ENCODE measurements around the gene VCL.
"Not testable (repeated sequence)": the region's sequence is repeated elsewhere in the genome, so short reads cannot be mapped to it uniquely, and the experiment has no call there.

VCL gene

DNA sequence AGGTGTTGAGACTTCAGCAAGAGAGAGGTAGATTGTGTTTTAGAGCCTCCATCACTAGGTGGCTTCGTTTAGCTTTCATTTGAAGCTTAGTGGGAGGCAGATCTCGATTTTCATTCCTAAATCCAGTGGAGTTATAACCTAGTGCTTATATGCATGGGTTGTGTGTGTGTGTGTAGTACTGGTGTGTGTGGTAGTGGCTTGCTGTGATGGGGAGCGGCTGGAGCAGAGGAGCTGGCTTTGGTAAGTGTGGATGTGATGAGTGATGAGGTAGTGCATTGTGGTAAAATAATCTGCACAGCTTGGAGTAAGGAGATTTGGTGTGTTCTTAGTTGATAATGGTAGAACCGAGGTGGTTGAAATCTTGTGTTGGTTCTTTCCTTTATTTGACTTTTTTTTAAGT lies 109.5 kb downstream of the VCL start:
- no peak overlapping the region for H3K4me3 Mint-ChIP-seq
- no peaks in the 10 kb centered on the region for H3K9me3 Mint-ChIP-seq (ENCODE audit: low read depth)
- peak overlapping the region; percentile 61 for H3K27ac Mint-ChIP-seq
- no peaks in the 10 kb centered on the region for H3K27me3 Mint-ChIP-seq
- no peaks in the 10 kb centered on the region for H3K4me1 Mint-ChIP-seq (ENCODE audit: low read depth)
- H3K36me3 Mint-ChIP-seq: peaks cover 23% of the 10 kb centered on the region

DNA sequence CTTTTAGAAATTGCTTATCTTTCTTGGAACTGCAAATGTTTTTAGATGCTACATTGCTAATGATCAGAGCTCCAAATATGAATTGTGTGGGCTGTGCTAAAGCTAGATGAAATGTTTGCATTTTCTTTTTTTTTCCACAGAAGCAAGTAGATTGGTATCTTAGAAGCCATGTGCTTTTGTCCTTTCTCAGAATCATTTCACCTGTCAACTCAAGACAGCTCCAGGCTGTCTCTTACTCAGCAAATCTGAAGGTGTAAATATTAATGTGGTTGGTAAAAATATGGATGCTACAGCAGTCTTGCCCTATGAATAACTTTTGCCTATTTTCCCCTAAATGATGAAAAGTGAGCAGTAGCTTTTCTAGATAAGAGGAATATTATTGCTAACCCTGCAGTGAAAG lies 111.5 kb downstream of the VCL start:
- H3K27me3 Mint-ChIP-seq: no peaks in the 10 kb centered on the region
- no peaks in the 10 kb centered on the region for H3K4me1 Mint-ChIP-seq (ENCODE audit: low read depth)
- H3K4me3 Mint-ChIP-seq: no peak overlapping the region
- peak overlapping the region; percentile 34 for H3K27ac Mint-ChIP-seq
- peaks cover 23% of the 10 kb centered on the region for H3K36me3 Mint-ChIP-seq
- no peaks in the 10 kb centered on the region for H3K9me3 Mint-ChIP-seq (ENCODE audit: low read depth)

DNA sequence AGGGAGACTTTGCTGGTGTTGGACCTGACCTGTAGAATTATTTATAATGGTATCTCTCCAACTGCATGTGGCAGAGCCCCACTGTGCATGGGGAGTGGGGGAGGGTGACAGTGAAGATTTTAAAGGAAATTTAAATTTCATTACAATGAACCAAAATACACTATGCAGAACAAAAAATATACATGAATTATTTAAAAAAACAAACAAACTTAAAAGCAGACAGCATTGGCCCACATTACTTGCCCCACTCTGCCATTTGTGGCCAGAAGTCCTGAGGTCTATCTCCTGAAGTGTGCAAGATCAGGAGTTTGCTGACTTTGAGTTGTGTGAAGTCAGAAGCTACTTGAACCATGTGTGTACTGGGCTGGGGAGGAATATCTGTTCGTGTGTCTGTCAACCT lies 112.2 kb downstream of the VCL start:
- H3K9me3 Mint-ChIP-seq (ENCODE audit: low read depth): no peaks in the 10 kb centered on the region
- H3K36me3 Mint-ChIP-seq: peaks cover 20% of the 10 kb centered on the region
- no peak overlapping the region for H3K27ac Mint-ChIP-seq
- H3K27me3 Mint-ChIP-seq: no peaks in the 10 kb centered on the region
- H3K4me1 Mint-ChIP-seq (ENCODE audit: low read depth): no peaks in the 10 kb centered on the region
- no peak overlapping the region for H3K4me3 Mint-ChIP-seq

DNA sequence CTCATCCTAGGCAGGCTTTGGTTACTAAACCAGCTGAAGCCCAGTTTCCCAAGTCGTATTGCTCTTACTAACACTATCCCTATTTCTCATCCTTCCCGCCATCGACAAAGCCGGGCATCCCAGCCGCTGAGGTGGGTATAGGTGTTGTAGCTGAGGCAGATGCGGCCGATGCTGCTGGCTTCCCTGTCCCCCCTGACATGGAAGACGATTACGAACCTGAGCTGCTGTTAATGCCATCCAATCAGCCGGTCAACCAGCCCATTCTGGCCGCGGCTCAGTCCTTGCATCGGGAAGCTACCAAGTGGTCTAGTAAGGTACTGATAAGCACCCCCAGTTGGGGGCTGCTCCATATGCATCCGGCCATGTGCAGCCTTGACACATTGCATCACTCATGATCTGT lies 113.9 kb downstream of the VCL start:
- Mint-ChIP-seq H3K4me1 (ENCODE audit: low read depth) (peaks cover 7% of the 10 kb centered on the region), H3K27me3 (no peaks in the 10 kb centered on the region), H3K36me3 (peaks cover 23% of the 10 kb centered on the region), H3K9me3 (ENCODE audit: low read depth) (no peaks in the 10 kb centered on the region), H3K4me3 (no peak overlapping the region), H3K27ac (no peak overlapping the region)

DNA sequence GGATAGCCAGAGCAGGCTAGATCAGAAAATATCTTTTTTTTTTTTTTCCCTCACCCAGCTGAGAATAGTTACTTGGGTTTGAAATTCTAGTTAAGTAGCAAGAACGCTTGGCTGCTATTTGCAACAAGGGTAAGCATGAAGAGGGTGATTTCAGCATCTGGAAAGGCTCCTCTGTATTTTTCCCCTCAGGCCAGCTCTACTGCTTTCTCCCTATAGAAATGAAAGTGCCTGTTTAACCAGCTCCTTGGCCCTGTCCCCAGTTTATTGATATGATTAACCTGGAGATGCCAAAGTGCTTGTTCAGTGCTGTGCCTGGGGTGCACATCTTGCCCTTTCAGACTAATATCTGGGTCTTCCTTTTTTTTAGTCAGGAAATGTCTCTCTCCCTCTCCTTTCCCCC lies 115.6 kb downstream of the VCL start:
- H3K9me3 Mint-ChIP-seq (ENCODE audit: low read depth): no peaks in the 10 kb centered on the region
- peaks cover 7% of the 10 kb centered on the region for H3K4me1 Mint-ChIP-seq (ENCODE audit: low read depth)
- H3K27me3 Mint-ChIP-seq: no peaks in the 10 kb centered on the region
- H3K27ac Mint-ChIP-seq: no peak overlapping the region
- H3K4me3 Mint-ChIP-seq: no peak overlapping the region
- H3K36me3 Mint-ChIP-seq: peaks cover 19% of the 10 kb centered on the region

DNA sequence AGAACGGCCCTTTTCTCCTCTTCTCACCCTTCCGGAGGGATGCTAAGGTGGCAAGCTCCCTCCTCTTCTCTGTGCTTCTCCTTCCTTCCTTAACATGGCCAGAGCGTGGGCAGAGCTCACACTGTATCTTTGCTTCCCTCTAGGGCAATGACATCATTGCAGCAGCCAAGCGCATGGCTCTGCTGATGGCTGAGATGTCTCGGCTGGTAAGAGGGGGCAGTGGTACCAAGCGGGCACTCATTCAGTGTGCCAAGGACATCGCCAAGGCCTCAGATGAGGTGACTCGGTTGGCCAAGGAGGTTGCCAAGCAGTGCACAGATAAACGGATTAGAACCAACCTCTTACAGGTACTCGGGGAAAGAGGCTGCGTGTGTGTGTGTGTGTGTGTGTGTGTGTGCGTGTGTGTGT lies 116.1 kb downstream of the VCL start:
- Mint-ChIP-seq H3K4me1 (ENCODE audit: low read depth) (peaks cover 7% of the 10 kb centered on the region), H3K4me3 (no peak overlapping the region), H3K36me3 (peaks cover 19% of the 10 kb centered on the region), H3K9me3 (ENCODE audit: low read depth) (no peaks in the 10 kb centered on the region), H3K27ac (peak overlapping the region; percentile 83), H3K27me3 (no peaks in the 10 kb centered on the region)

DNA sequence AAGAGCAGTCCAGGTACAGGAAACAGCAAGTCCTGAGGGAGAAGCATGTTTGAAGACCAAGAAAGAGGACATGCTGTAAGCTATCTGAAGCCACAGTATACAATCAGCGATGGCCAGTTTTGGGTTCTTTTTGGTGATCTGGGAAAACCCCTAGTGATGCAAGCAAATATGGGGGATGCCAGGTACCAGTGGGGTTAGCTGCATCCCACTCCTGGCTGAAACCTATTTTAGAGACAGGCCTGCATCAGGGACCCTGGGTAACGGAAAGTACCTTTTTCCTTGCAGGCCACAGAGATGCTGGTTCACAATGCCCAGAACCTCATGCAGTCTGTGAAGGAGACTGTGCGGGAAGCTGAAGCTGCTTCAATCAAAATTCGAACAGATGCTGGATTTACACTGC lies 119.8 kb downstream of the VCL start:
- Mint-ChIP-seq H3K27me3 (no peaks in the 10 kb centered on the region), H3K36me3 (peaks cover 11% of the 10 kb centered on the region), H3K4me1 (ENCODE audit: low read depth) (peaks cover 7% of the 10 kb centered on the region), H3K4me3 (no peak overlapping the region), H3K27ac (peak overlapping the region; percentile 46), H3K9me3 (ENCODE audit: low read depth) (no peaks in the 10 kb centered on the region)

DNA sequence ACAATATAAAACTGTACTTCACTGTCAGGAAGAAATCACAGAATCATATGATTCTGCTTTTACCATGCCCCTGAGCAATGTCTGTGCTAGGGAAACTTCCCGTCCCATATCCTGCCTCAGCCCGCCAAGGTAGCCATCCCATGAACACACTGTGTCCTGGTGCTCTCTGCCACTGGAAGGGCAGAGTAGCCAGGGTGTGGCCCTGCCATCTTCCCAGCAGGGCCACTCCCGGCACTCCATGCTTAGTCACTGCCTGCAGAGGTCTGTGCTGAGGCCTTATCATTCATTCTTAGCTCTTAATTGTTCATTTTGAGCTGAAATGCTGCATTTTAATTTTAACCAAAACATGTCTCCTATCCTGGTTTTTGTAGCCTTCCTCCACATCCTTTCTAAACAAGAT lies 120.9 kb downstream of the VCL start:
- Mint-ChIP-seq H3K9me3 (ENCODE audit: low read depth) (no peaks in the 10 kb centered on the region), H3K4me1 (ENCODE audit: low read depth) (peaks cover 7% of the 10 kb centered on the region), H3K36me3 (peaks cover 12% of the 10 kb centered on the region), H3K27ac (peak overlapping the region; percentile 61), H3K4me3 (no peak overlapping the region), H3K27me3 (no peaks in the 10 kb centered on the region)

DNA sequence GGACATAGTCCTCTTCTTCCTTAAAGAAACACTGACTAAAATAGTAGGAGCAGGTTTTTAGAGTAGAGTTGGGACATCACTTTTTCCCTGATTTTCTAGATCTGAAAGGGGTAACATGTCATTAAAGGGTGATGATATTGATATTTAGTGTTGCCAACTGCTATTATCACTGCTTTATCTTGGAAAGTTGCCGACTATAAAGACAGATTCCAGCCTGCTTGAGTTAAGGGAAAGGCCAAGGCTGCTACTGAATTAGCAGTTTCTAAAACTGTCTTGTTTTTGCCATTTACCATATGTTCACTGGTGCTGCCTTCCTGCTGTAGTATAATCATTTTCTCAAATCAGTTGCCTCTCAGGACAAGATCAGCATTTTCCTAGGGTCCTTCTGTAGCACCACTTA lies 123.0 kb downstream of the VCL start:
- Mint-ChIP-seq H3K36me3 (peaks cover 8% of the 10 kb centered on the region), H3K27ac (no peak overlapping the region), H3K27me3 (no peaks in the 10 kb centered on the region), H3K9me3 (ENCODE audit: low read depth) (no peaks in the 10 kb centered on the region), H3K4me1 (ENCODE audit: low read depth) (peaks cover under 1% of the 10 kb centered on the region), H3K4me3 (no peak overlapping the region)

DNA sequence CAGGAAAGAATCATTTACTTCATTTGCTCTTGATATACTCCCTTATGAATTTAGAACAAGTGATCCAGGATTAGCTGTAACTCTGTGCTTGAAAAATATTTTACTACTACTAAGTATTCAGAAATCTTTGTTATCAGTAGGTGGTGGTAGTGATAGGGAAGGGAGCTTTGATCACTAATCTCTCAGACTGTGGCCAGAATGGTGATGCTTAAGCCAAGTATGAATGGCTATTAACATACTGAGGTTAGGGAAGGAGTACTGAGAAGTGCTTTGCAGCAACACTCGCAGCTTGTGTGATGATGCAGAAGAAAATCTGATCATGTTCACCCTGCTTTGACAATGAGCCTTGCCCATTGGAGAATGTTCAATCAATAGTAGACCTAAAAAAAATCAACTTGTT lies 123.5 kb downstream of the VCL start:
- Mint-ChIP-seq H3K4me3 (no peak overlapping the region), H3K4me1 (ENCODE audit: low read depth) (no peaks in the 10 kb centered on the region), H3K27ac (no peak overlapping the region), H3K9me3 (ENCODE audit: low read depth) (no peaks in the 10 kb centered on the region), H3K36me3 (peaks cover 7% of the 10 kb centered on the region), H3K27me3 (no peaks in the 10 kb centered on the region)

DNA sequence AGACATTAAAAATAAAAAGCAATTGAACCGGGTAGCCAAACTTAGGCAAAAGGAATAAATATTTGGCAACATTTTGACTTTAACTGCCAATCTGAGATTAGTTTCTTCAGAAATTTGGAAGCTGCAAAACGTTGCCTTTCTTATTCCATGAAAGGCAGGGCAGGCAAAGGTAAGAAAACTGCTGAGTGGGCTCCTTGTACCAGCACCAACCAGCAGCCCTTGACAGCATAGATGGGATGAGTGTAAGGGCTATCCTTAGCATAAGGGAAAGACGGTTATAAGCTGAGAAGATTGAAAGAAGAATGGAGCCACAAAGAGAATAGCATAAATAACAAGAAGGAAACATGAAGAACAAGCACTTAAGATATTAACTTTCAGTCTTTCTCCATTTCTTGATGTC lies 124.1 kb downstream of the VCL start:
- Mint-ChIP-seq H3K4me1 (ENCODE audit: low read depth) (no peaks in the 10 kb centered on the region), H3K27ac (no peak overlapping the region), H3K4me3 (no peak overlapping the region), H3K9me3 (ENCODE audit: low read depth) (no peaks in the 10 kb centered on the region), H3K27me3 (no peaks in the 10 kb centered on the region), H3K36me3 (peaks cover 6% of the 10 kb centered on the region)

DNA sequence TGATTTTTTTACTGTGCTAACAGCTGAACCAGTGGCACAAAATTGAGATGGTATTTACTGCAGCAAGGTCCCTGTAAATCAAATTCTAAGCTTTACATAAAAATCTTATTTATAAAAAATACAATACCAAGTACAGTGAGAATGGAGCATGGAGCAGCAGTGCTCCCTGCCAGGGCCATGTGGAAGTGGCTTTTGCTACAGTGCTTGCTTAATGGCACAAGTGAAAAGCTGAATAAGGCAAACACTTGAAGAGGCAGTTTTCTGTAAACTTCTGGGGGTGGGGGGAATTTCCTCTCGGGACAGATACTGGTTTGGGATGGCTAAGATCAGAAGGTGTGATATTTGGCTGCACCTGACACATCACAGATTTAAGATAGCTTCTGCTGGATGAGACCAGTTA lies 125.2 kb downstream of the VCL start:
- Mint-ChIP-seq H3K9me3 (ENCODE audit: low read depth) (no peaks in the 10 kb centered on the region), H3K36me3 (peaks cover 5% of the 10 kb centered on the region), H3K27me3 (no peaks in the 10 kb centered on the region), H3K4me1 (ENCODE audit: low read depth) (no peaks in the 10 kb centered on the region), H3K4me3 (no peak overlapping the region), H3K27ac (no peak overlapping the region)

DNA sequence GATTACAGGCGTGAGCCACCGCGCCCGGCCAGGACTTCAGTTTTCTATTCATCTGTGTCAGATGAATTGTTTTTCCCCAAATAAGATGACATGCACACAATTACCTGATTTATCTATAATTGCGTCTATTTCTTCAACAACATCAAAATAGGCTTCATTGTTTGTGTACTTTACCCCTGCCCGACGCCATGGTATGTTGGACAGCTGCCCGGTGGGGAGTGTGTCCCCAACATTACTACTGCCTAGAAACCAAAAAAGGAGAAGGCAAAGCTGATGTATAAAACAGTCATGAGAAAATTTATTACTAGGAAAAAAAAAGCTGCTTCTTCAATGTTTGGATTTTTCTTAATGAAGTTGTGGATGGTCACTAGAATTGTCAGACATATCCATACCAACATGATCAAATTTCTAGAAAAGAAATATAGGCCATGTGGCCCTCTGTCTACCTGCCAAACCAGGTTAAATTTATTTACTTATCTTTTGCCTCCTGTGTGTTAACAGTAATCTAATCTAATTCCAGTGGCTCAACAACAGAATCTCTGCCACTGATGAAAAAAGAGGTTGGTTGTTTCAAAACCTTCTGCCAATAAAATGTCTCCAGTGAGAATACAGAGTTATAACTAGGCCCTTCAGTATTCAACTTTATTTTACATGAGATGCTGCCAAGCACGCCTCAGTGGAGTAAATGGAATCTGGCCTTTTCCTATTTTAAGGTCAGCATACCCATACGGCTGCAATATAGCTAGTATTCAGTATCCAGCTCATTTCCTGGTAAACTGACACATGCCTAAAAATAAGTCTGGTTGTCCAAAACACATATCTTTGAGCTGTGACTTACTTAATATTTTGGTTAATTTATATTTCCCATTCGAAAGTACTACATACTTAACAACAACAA lies 136.3 kb downstream of the VCL start:
- H3K27ac Mint-ChIP-seq: no peak overlapping the region
- H3K27me3 Mint-ChIP-seq: no peaks in the 10 kb centered on the region
- no peaks in the 10 kb centered on the region for H3K4me1 Mint-ChIP-seq (ENCODE audit: low read depth)
- no peaks in the 10 kb centered on the region for H3K9me3 Mint-ChIP-seq (ENCODE audit: low read depth)
- H3K4me3 Mint-ChIP-seq: no peak overlapping the region
- peaks cover 5% of the 10 kb centered on the region for H3K36me3 Mint-ChIP-seq

DNA sequence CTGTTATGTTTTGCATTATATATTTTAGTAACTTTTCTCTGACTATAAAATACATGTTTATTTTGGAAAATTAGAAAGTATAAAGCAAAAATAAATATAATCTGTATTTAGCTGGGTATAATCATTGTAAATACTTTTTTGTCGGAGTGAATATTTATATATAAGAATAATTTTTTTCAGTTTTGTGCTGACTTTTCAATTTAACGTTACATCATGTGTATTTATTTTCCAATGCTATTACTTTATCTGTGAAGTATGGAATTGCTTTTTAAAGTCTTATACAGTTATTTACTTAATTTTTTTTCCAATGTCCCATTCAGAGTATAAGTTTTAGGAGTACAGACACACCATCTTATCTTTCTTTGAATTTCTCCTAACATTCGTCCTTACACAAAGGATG lies 137.5 kb downstream of the VCL start:
- no peaks in the 10 kb centered on the region for H3K27me3 Mint-ChIP-seq
- no peaks in the 10 kb centered on the region for H3K9me3 Mint-ChIP-seq (ENCODE audit: low read depth)
- H3K4me1 Mint-ChIP-seq (ENCODE audit: low read depth): peaks cover under 1% of the 10 kb centered on the region
- H3K27ac Mint-ChIP-seq: no peak overlapping the region
- peaks cover 5% of the 10 kb centered on the region for H3K36me3 Mint-ChIP-seq
- H3K4me3 Mint-ChIP-seq: no peak overlapping the region

DNA sequence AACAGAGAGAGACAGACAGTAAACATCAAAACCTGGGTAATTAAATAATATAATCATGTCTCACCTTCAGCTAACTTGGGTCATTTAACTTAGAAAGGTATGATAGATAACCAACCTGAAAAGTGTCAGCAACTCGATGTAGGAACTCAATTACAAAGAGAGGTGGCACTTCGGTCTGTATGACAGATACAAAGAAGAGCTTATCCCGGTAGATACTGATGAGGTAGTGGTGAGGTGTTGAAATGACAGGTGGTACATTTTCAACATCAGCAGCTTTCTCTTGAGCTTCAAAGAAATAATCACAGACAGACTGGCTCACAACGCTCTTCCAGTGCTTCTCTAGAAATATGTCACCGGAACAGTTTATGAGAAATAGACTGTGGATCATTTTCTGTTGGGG lies 140.1 kb downstream of the VCL start:
- Mint-ChIP-seq H3K9me3 (ENCODE audit: low read depth) (no peaks in the 10 kb centered on the region), H3K4me3 (no peak overlapping the region), H3K27ac (no peak overlapping the region), H3K36me3 (peaks cover 5% of the 10 kb centered on the region), H3K27me3 (no peaks in the 10 kb centered on the region), H3K4me1 (ENCODE audit: low read depth) (peaks cover 6% of the 10 kb centered on the region)

DNA sequence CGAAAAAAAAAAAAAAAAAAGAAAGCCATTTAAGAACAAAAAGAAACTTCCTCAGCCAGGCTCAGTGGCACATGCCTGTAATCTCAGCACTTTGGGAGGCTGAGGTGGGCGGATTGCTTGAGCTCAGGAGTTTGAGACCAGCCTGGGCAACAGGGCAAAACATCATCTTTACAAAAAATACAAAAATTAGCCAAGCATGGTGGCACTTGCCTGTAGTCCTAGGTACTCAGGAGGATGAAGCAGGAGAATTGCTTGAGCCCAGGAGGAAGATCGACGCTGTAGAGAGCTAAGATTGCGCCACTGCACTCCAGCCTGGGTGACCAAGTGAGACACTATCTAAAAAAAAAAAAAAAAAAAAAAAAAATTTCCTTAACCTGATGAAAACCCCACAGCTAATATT lies 140.7 kb downstream of the VCL start:
- not testable (repeated sequence) for H3K4me3 Mint-ChIP-seq; H3K4me1 Mint-ChIP-seq (ENCODE audit: low read depth); H3K9me3 Mint-ChIP-seq (ENCODE audit: low read depth); H3K27ac Mint-ChIP-seq; H3K36me3 Mint-ChIP-seq; H3K27me3 Mint-ChIP-seq

Measured in activated naive CD8-positive, alpha-beta T cell (primary cell).